GM12878 (cell line): ENCODE measurements around the gene FAM90A1. TPM values are rescaled to one million over a fixed set of nuclear protein-coding genes. Genes with fewer than 3 reads are reported as not detected.
"Not testable (repeated sequence)": the region's sequence is repeated elsewhere in the genome, so short reads cannot be mapped to it uniquely, and the experiment has no call there.

ENCODE experiments used
- ATAC-seq: fragments of 200-7000 bp; cut with Tn5 transposase; 3 replicates; pipeline ENCODE4 v1.9.1; 2020; ENCODE audit warnings: mild to moderate bottlenecking, moderate library complexity
- BruUV-seq: library from RNA; stranded (reverse); fragments of 400-500 nt; replicated peaks from 2 replicates; lab custom pipeline; 2021; lab: Mats Ljungman, UMichigan
- CTCF ChIA-PET: fragments of 300-600 bp; sonication (Branson Sonifier 250); formaldehyde crosslinking; extraction: SDS; loops from one replicate; lab custom pipeline; 2021; ENCODE audit warnings: inconsistent platforms; lab: Yijun Ruan, JAX
- POLR2A ChIA-PET: fragments of 350-600 bp; formaldehyde crosslinking; extraction: SDS; loops from one replicate; lab custom pipeline; 2021; ENCODE audit warnings: inconsistent platforms; lab: Charles Lee
- RAD21 ChIA-PET: fragments of 300-600 bp; sonication (Branson Sonifier 250); formaldehyde crosslinking; loops from one replicate; lab custom pipeline; 2023; ENCODE audit warnings: antibody characterized with exemption; ENCODE audit not compliant: unreplicated experiment; lab: Charles Lee
- SMC1A ChIA-PET: fragments of 300-600 bp; sonication (Branson Sonifier 250); formaldehyde crosslinking; loops from one replicate; lab custom pipeline; 2023; ENCODE audit not compliant: unreplicated experiment, uncharacterized antibody; lab: Charles Lee
- DNase-seq: peaks from one replicate; pipeline ENCODE4 v3.0.0-alpha.2; 2011; ENCODE audit warnings: low read depth, low spot score
- FAIRE-seq: peaks from 3 replicates; lab custom pipeline; 2011; peaks lifted over from hg19 to GRCh38; lab: Jason Lieb, UNC
- H2AFZ ChIP-seq: 2 replicates; pipeline ENCODE4 v1.6.0; 2011; ENCODE audit warnings: low read depth, low read length, control low read depth; ENCODE audit not compliant: control insufficient read depth
- H3K27ac ChIP-seq: 2 replicates; pipeline ENCODE4 v1.5.1; 2011; ENCODE audit warnings: control low read depth; ENCODE audit not compliant: control insufficient read depth, insufficient read depth
- H3K27me3 ChIP-seq, 2 experiments: replicated peaks in 1 of 2; 2 replicates each; pipeline versions ENCODE4 v1.6.0 to v1.6.1; 2011; ENCODE audit warnings: low read length in 1 of 2; ENCODE audit not compliant: control insufficient read depth in 2 of 2, insufficient read depth in 2 of 2
- H3K36me3 ChIP-seq, 2 experiments: 2 replicates each; pipeline ENCODE4 v1.5.1; 2011; ENCODE audit warnings: low read length in 1 of 2; ENCODE audit not compliant: control insufficient read depth in 2 of 2, insufficient read depth in 2 of 2
- H3K4me1 ChIP-seq: 2 replicates; pipeline ENCODE4 v1.6.1; 2011; ENCODE audit warnings: mild to moderate bottlenecking, low read length, moderate library complexity, mixed read lengths; ENCODE audit not compliant: control insufficient read depth, insufficient read depth
- H3K4me2 ChIP-seq: 2 replicates; pipeline ENCODE4 v1.6.0; 2011; ENCODE audit warnings: control low read depth; ENCODE audit not compliant: control insufficient read depth, insufficient read depth
- H3K4me3 ChIP-seq: fragments of 200-600 bp; sonication (generic); 2 replicates; pipeline ENCODE4 v1.5.1; 2016
- H3K79me2 ChIP-seq: 2 replicates; pipeline ENCODE4 v1.6.0; 2011; ENCODE audit warnings: low read length; ENCODE audit not compliant: control insufficient read depth, insufficient read depth
- H3K9ac ChIP-seq: 2 replicates; pipeline ENCODE4 v1.8.0; 2011; ENCODE audit warnings: low read length, control low read depth, mixed read lengths; ENCODE audit not compliant: control insufficient read depth, insufficient read depth
- H3K9me3 ChIP-seq: replicated peaks from 3 replicates; pipeline ENCODE4 v1.5.1; 2011; ENCODE audit warnings: mild to moderate bottlenecking, low read length; ENCODE audit not compliant: control insufficient read depth, insufficient read depth
- H4K20me1 ChIP-seq: 2 replicates; pipeline ENCODE4 v1.6.0; 2011; ENCODE audit not compliant: control insufficient read depth, insufficient read depth
- RAD21 ChIP-seq: IDR thresholded peaks from 2 replicates; pipeline ENCODE4 v1.6.1; 2011; ENCODE audit warnings: mild to moderate bottlenecking, low read depth, low read length, moderate library complexity; ENCODE audit not compliant: insufficient read depth
- SMC3 ChIP-seq: IDR thresholded peaks from 2 replicates; pipeline ENCODE4 v1.6.1; 2011; ENCODE audit warnings: low read length, improper control_type of control experiment, borderline replicate concordance
- YY1 ChIP-seq: IDR thresholded peaks from 2 replicates; pipeline ENCODE4 v1.6.1; 2011; ENCODE audit warnings: low read depth, mild to moderate bottlenecking, low read length
- WGBS: methylation state at CpG from one replicate; pipeline ENCODE4 v1.1.6; 2016; ENCODE audit warnings: low lambda C conversion rate; ENCODE audit not compliant: insufficient replicate concordance, insufficient coverage; ENCODE audit errors: missing lambda C conversion rate; 5-methylcytosine and 5-hydroxymethylcytosine counted together
- in situ Hi-C: fragments of 300-500 bp; cut with MboI; formaldehyde crosslinking; loops from 9 replicates; pipeline ENCODE4 v1.14.3; 2018; ENCODE audit warnings: mixed read lengths
- intact Hi-C: fragments of 100-400 bp; cut with micrococcal nuclease; formaldehyde crosslinking; loops from one replicate; pipeline ENCODE4 v1.14.2; 2022; ENCODE audit not compliant: unreplicated experiment
- polyA plus RNA-seq, 11 experiments: library from polyadenylated mRNA; depleted of rRNA in 4 of 11; unstranded in 6 of 11; stranded (reverse) in 5 of 11; fragments of >200 nt; fragmentation: Nextera tagmentation in 4 of 11; fragmentation: Illumina TruSeq in 1 of 11; extraction: Ambion mirVana in 4 of 11; extraction: Trizol in 1 of 11; gene quantifications; 1 replicate in 1 of 11; 2 replicates in 10 of 11; pipeline versions ENCODE4 v1.2.1 to v1.2.3, GENCODE V29; 2011 to 2016; ENCODE audit warnings: inconsistent platforms in 2 of 11, missing spikeins in 2 of 11, low read depth in 1 of 11
- total RNA-seq, 4 experiments: library from RNA; depleted of rRNA in 3 of 4; stranded (reverse); fragments of >200 nt in 3 of 4; fragmentation: Illumina TruSeq in 1 of 4; extraction: Trizol in 1 of 4; gene quantifications; 2 replicates each; pipeline versions ENCODE4 v1.2.1 to v1.2.3, GENCODE V29; 2013 to 2021
- TF ChIP-seq, protein P1 (sequence below), 3 experiments: IDR thresholded peaks in 2 of 3; conservative IDR thresholded peaks in 1 of 3; 2 replicates each; pipeline ENCODE4 v1.5.1; 2011; ENCODE audit warnings: low read depth in 3 of 3, low read length in 3 of 3, mild to moderate bottlenecking in 3 of 3, control low read depth in 2 of 3, moderate library complexity in 2 of 3, inconsistent platforms in 1 of 3, mixed read lengths in 1 of 3; ENCODE audit not compliant: control insufficient read depth in 2 of 3, insufficient read depth in 1 of 3; ENCODE audit errors: extremely low read depth in 1 of 3

The FAM90A1 gene
- total and polyA plus RNA-seq, 10 of the 15 experiments (the other 5 are each of a cell fraction or from before 2014, with no cell fraction given): 0.09 to 0.85 (median 0.46) TPM

DNA sequence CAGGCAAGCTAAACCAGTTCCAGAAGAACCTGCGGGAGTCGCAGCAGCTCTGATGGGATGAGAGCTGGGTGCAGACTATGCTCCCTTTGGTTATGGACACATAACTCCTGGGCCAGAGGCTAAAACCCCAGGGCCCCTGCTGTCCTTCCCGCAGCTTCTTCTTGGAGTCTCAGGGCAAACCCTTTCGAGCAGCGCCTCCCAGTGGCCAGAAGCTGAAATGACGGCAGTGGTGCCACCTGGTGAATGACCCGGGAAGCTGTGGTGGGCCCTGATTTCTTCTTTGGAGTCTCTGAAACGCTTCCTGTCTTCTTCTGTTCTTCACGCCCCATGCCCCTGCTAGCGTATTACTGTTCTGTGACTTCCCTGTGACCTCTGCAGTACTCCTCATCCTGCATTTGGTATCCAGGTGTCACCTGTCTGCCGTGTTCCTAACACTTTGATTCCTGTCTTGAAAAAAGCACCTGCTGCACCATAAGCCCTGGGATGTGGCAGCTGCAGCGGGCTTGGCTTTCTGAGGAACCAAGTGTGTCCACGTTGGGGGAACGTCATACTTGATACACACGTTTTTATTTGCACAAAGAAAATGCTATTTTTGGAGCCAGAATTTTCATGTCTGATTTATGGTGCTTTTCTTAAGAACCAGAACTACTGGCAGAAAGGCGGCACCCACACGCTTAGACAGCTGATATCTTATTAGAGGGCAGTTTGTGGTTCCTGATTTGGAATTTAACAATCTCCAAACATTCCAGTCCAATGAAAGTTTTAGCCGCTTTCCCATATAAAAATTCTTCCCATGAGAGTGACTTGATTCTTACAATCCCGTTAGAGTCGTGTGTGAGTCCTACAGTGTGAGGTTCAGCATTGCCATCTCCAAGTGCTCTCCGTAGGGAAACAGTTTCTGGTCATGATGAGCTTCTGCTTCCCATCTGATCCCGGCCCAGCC lies 4.5 kb upstream of the FAM90A1 start:
- ChIA-PET SMC1A (interaction anchor here (0.6 to 2.0 kb wide), 6 partner anchors 52 to 185 kb away, joined by 3 to 11 read pairs (median 3); no protein-coding TSS in a partner anchor), RAD21 (interaction anchor here (0.8 to 1.5 kb wide), 4 partner anchors 51 to 187 kb away, joined by 3 to 21 read pairs (median 3); no protein-coding TSS in a partner anchor), CTCF (interaction anchor here (0.6 to 3.1 kb wide), 17 partner anchors 11 to 299 kb away, joined by 3 to 61 read pairs (median 4); partner anchors contain the start of gene CLEC4A)
- H3K4me2 ChIP-seq, DNase-seq, BruUV-seq, H3K9ac ChIP-seq, H4K20me1 ChIP-seq, H3K27me3 ChIP-seq, H3K9me3 ChIP-seq, H3K79me2 ChIP-seq, POLR2A ChIA-PET, H3K27ac ChIP-seq, H3K4me3 ChIP-seq, ATAC-seq, H2AFZ ChIP-seq, FAIRE-seq, in situ Hi-C loops, H3K36me3 ChIP-seq, H3K4me1 ChIP-seq: not testable (repeated sequence)
- WGBS: 24% methylated on average over 21 of the region's 22 CpGs
- intact Hi-C loops: loop anchor here (1.0 to 10.0 kb wide), 2 partner anchors 47 to 123 kb away; no protein-coding TSS in a partner anchor
- TF ChIP-seq, protein P1, sequence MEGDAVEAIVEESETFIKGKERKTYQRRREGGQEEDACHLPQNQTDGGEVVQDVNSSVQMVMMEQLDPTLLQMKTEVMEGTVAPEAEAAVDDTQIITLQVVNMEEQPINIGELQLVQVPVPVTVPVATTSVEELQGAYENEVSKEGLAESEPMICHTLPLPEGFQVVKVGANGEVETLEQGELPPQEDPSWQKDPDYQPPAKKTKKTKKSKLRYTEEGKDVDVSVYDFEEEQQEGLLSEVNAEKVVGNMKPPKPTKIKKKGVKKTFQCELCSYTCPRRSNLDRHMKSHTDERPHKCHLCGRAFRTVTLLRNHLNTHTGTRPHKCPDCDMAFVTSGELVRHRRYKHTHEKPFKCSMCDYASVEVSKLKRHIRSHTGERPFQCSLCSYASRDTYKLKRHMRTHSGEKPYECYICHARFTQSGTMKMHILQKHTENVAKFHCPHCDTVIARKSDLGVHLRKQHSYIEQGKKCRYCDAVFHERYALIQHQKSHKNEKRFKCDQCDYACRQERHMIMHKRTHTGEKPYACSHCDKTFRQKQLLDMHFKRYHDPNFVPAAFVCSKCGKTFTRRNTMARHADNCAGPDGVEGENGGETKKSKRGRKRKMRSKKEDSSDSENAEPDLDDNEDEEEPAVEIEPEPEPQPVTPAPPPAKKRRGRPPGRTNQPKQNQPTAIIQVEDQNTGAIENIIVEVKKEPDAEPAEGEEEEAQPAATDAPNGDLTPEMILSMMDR (IDR thresholded peaks at IDR 0.05 in 2 of 3, conservative IDR thresholded peaks at IDR 0.05 in 1 of 3; ENCODE audit: control insufficient read depth in 2 of 3, extremely low read depth in 1 of 3, insufficient read depth in 1 of 3, low read depth in 3 of 3, low read length in 3 of 3): peak; percentile 27 to 70 (median 64)
- peak; percentile 27; the same call in 1 of the 2 replicates for TF ChIP-seq YY1
- TF ChIP-seq SMC3: peak; percentile 28; the same call in 1 of the 2 replicates
- TF ChIP-seq RAD21: peak; percentile 42
